Kidney (tissue), 14 donors: ENCODE results near the gene JADE1. TPM values are rescaled to one million over a fixed set of nuclear protein-coding genes. Genes with fewer than 3 reads are reported as not detected.

ENCODE experiments used
- DNase-seq, 5 donors: peaks; one replicate each; pipeline ENCODE4 v3.0.0-alpha.2; 2013 to 2020
- FAIRE-seq: peaks from 2 replicates; lab custom pipeline; 2012; peaks lifted over from hg19 to GRCh38; lab: Jason Lieb, UNC
- H3K27ac ChIP-seq, 2 donors: one replicate each; pipeline ENCODE4 v1.7.0; 2013; ENCODE audit warnings: low read depth in 2 of 2, low read length in 2 of 2, inconsistent platforms in 1 of 2
- H3K27me3 ChIP-seq: one replicate; pipeline ENCODE4 v1.7.1; 2013; ENCODE audit warnings: low read length, inconsistent platforms; ENCODE audit not compliant: control insufficient read depth, insufficient read depth
- H3K36me3 ChIP-seq, 3 donors: one replicate each; pipeline versions ENCODE4 v1.7.0 to v1.7.1; 2013; ENCODE audit warnings: low read length in 3 of 3, control low read depth in 1 of 3, inconsistent platforms in 1 of 3; ENCODE audit not compliant: insufficient read depth in 3 of 3, control insufficient read depth in 2 of 3
- H3K4me1 ChIP-seq, 3 donors: one replicate each; pipeline versions ENCODE4 v1.7.0 to v1.7.1; 2013; ENCODE audit warnings: low read length in 3 of 3, inconsistent platforms in 1 of 3, low read depth in 1 of 3; ENCODE audit not compliant: control insufficient read depth in 2 of 3, insufficient read depth in 2 of 3
- H3K4me3 ChIP-seq, 3 donors: one replicate each; pipeline versions ENCODE4 v1.7.0 to v1.8.1; 2013; ENCODE audit warnings: low read length in 3 of 3, control low read depth in 1 of 3, inconsistent platforms in 1 of 3
- H3K9ac ChIP-seq, 3 donors: one replicate each; pipeline versions ENCODE4 v1.7.0 to v1.7.1; 2013; ENCODE audit warnings: low read length in 3 of 3, control low read depth in 1 of 3, inconsistent platforms in 1 of 3
- H3K9me3 ChIP-seq, 3 donors: one replicate each; pipeline versions ENCODE4 v1.7.0 to v1.7.1; 2013; ENCODE audit warnings: low read length in 3 of 3, control low read depth in 1 of 3, inconsistent platforms in 1 of 3; ENCODE audit not compliant: control insufficient read depth in 2 of 3, insufficient read depth in 1 of 3
- intact Hi-C: fragments of 100-400 bp; cut with DNase I; formaldehyde crosslinking; loops from one replicate; pipeline ENCODE4 v1.11.1; 2022
- polyA plus RNA-seq: library from polyadenylated mRNA; stranded (reverse); fragments of 350-450 nt; fragmentation: Illumina TruSeq; extraction: RNeasy Lipid Tissue Mini Kit (QIAGEN cat#74804); gene quantifications from one replicate; pipeline ENCODE4 v1.2.3, GENCODE V29; 2014; ENCODE audit warnings: low read depth, low replicate concordance; ENCODE audit not compliant: insufficient read depth
- total RNA-seq: library from RNA; stranded (reverse); fragmentation: NEBNext Ultra II Directional; extraction: Animal tissue kit (Norgen Biotek cat#: 25700); gene quantifications from one replicate; pipeline ENCODE4 v1.2.1, GENCODE V29; 2021
- TF ChIP-seq, protein P1 (sequence below): IDR thresholded peaks from 3 replicates; pipeline ENCODE4 v1.5.1; 2012; ENCODE audit warnings: mild to moderate bottlenecking, moderate library complexity, borderline replicate concordance; ENCODE audit not compliant: insufficient read depth; ENCODE audit errors: extremely low read depth
- donor health status: control.
- donor health status: control.
- donor health status: control.
- donor health status: control.
- donor health status: control.
- donor health status: DM: yes; HTN: yes; CAD: no.
- donor health status: Normal renal cell carcinoma (clear cell type).

Gene JADE1
- total and polyA plus RNA-seq, 2 donors from 2014 or later: 23.0 to 119 TPM

DNA sequence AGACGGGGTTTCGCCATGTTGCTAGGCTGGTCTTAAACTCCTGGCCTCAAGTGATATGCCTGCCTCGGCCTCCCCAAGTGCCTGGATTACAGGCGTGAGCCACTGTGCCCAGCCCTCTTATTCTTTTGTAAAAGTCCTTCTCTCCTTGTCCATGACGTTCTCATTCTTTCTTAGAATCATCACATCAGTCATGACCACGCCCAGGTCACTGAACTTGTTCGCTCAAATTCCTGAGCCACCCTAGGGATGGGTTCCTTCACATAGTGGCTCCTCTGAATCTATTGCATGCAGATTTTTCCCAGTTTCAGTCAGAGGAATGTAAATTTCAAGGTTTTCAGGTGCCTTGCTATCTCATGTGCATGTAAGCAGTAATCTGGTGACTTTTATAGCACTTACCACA lies 15.7 kb downstream of the JADE1 start:
- DNase-seq: no peak
- Histone ChIP-seq H3K9ac (no peak overlapping the region), H3K9me3 (no peaks in the 10 kb centered on the region), H3K4me3 (no peak overlapping the region), H3K36me3 (no peaks in the 10 kb centered on the region), H3K27ac (no peak overlapping the region), H3K4me1 (peaks cover 0 to 20% (median 17%) of the 10 kb centered on the region in 3 donors), H3K27me3 (no peaks in the 10 kb centered on the region)
- TF ChIP-seq, protein P1, sequence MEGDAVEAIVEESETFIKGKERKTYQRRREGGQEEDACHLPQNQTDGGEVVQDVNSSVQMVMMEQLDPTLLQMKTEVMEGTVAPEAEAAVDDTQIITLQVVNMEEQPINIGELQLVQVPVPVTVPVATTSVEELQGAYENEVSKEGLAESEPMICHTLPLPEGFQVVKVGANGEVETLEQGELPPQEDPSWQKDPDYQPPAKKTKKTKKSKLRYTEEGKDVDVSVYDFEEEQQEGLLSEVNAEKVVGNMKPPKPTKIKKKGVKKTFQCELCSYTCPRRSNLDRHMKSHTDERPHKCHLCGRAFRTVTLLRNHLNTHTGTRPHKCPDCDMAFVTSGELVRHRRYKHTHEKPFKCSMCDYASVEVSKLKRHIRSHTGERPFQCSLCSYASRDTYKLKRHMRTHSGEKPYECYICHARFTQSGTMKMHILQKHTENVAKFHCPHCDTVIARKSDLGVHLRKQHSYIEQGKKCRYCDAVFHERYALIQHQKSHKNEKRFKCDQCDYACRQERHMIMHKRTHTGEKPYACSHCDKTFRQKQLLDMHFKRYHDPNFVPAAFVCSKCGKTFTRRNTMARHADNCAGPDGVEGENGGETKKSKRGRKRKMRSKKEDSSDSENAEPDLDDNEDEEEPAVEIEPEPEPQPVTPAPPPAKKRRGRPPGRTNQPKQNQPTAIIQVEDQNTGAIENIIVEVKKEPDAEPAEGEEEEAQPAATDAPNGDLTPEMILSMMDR: no peak
- intact Hi-C loops: no loop called here
- FAIRE-seq: no peak

DNA sequence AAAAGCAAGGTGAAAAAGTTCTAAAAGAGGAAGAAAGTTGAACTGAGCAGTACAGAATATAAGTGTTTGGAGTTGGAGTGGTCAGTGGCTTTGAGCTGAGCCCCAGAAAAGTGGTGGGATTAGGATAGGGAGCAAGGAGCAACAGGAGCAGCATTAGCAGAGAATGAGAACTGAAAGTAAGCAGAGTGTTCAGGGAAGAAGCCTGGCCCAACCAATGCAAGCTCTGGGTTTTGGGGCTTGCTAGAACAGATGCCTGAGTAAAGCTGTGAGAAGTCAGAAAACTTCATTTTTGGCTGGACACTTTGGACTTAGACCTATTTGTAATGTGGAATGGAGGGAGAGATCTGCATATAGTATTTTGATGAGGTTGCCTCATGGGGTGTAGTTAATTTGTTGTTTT lies 17.8 kb downstream of the JADE1 start:
- no peaks in the 10 kb centered on the region for H3K36me3 ChIP-seq
- peaks cover 14 to 37% (median 31%) of the 10 kb centered on the region in 3 donors for H3K4me1 ChIP-seq
- no peak for DNase-seq
- no peak overlapping the region for H3K9ac ChIP-seq
- no peak for FAIRE-seq
- intact Hi-C loops: no loop called here
- TF ChIP-seq, protein P1: no peak
- H3K27me3 ChIP-seq: no peaks in the 10 kb centered on the region
- H3K9me3 ChIP-seq: no peaks in the 10 kb centered on the region
- H3K27ac ChIP-seq: no peak overlapping the region
- no peak overlapping the region for H3K4me3 ChIP-seq

DNA sequence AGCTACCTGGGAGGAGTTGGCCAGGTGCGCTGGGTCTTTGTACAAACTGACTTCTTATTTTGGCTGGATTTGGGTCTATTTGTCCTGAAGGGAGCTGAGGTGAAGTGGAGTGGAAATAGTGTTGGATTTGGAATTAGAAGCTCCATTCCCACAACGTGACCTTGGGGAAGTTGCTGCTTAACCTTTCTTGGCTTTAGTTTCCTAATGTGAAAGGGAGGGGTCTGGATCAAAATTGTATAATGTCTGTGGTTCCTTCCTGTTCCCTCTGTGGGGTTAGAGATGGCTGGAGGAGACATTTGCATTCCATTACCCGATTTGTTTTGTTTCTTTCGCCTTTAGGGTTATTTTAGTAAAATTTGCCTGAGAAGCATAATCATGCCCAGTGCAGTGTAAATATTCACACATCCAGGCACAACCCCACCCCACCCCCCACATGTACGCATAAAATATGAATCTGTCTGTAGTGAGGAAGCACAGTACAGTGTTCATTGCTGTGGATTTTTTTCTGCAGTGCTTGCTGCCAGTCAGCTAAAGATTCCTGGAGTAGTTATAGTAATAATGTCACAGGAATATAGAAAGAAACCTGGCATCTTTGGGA lies 21.5 kb downstream of the JADE1 start:
- H3K4me1 ChIP-seq: peaks cover 16 to 44% (median 37%) of the 10 kb centered on the region in 3 donors
- FAIRE-seq (no peak), DNase-seq (peak in 2 of 5 donors; percentile 35 to 48)
- H3K36me3 ChIP-seq: peaks cover 0 to 5% (median 3%) of the 10 kb centered on the region in 3 donors
- peak overlapping the region in 1 of 3 donors; percentile 24 for H3K9ac ChIP-seq
- peak overlapping the region in 2 of 3 donors; percentile 2 to 31 for H3K4me3 ChIP-seq
- no peaks in the 10 kb centered on the region for H3K9me3 ChIP-seq
- H3K27me3 ChIP-seq: no peaks in the 10 kb centered on the region
- TF ChIP-seq, protein P1: no peak
- peak overlapping the region; percentile 5 to 26 for H3K27ac ChIP-seq
- intact Hi-C loops: no loop called here
